HEK293 (cell line): ENCODE measurements around the gene CTIF.

Source experiments
- FEZF1 ChIP-seq: fragments of 450-650 bp; formaldehyde crosslinking; IDR thresholded peaks from 2 replicates; pipeline ENCODE4 v1.5.1; 2016; ENCODE audit warnings: missing biosample characterization, missing genetic modification characterization
- IKZF3 ChIP-seq: fragments of 450-650 bp; IDR thresholded peaks from 2 replicates; pipeline ENCODE4 v1.5.0; 2018; ENCODE audit warnings: missing biosample characterization, mild to moderate bottlenecking, missing genetic modification characterization, moderate library complexity
- KLF16 ChIP-seq: fragments of 450-650 bp; formaldehyde crosslinking; IDR thresholded peaks from 2 replicates; pipeline ENCODE4 v1.5.1; 2017; ENCODE audit warnings: missing biosample characterization, missing genetic modification characterization
- PBX3 ChIP-seq: sonication (generic); formaldehyde crosslinking; IDR thresholded peaks from 2 replicates; pipeline ENCODE4 v1.8.1; 2022; ENCODE audit warnings: mild to moderate bottlenecking, moderate library complexity, missing genetic modification reagents
- PRDM2 ChIP-seq: fragments of 450-650 bp; formaldehyde crosslinking; IDR thresholded peaks from 2 replicates; pipeline ENCODE4 v1.5.1; 2016; ENCODE audit warnings: missing biosample characterization, missing genetic modification characterization, borderline replicate concordance
- TCF7L2 ChIP-seq: IDR thresholded peaks from 2 replicates; pipeline ENCODE4 v1.6.1; 2011; ENCODE audit warnings: low read depth, mild to moderate bottlenecking, inconsistent platforms, low read length, moderate library complexity, borderline replicate concordance
- ZBTB44 ChIP-seq: fragments of 450-650 bp; IDR thresholded peaks from 2 replicates; pipeline ENCODE4 v1.5.1; 2018; ENCODE audit warnings: missing biosample characterization, mild to moderate bottlenecking, missing genetic modification characterization
- ZBTB48 ChIP-seq: fragments of 450-650 bp; formaldehyde crosslinking; IDR thresholded peaks from 2 replicates; pipeline ENCODE4 v1.5.1; 2016; ENCODE audit warnings: missing biosample characterization, missing genetic modification characterization
- ZNF157 ChIP-seq: fragments of 450-650 bp; formaldehyde crosslinking; IDR thresholded peaks from 2 replicates; pipeline ENCODE4 v1.5.1; 2016; ENCODE audit warnings: missing biosample characterization, missing genetic modification characterization
- ZNF175 ChIP-seq: fragments of 450-650 bp; formaldehyde crosslinking; IDR thresholded peaks from 2 replicates; pipeline ENCODE4 v1.5.1; 2016; ENCODE audit warnings: missing biosample characterization, missing genetic modification characterization
- ZNF280D ChIP-seq: fragments of 450-650 bp; formaldehyde crosslinking; IDR thresholded peaks from 2 replicates; pipeline ENCODE4 v1.5.1; 2016; ENCODE audit warnings: missing biosample characterization, missing genetic modification characterization
- ZNF391 ChIP-seq: fragments of 450-650 bp; formaldehyde crosslinking; IDR thresholded peaks from 2 replicates; pipeline ENCODE4 v1.5.1; 2016; ENCODE audit warnings: low read depth, missing biosample characterization, missing genetic modification characterization, borderline replicate concordance
- ZNF513 ChIP-seq: fragments of 450-650 bp; IDR thresholded peaks from 2 replicates; pipeline ENCODE4 v1.5.1; 2018; ENCODE audit warnings: missing biosample characterization, missing genetic modification characterization
- ZNF518A ChIP-seq: fragments of 450-650 bp; formaldehyde crosslinking; conservative IDR thresholded peaks from 2 replicates; pipeline ENCODE4 v1.5.1; 2016; ENCODE audit warnings: low read depth, missing biosample characterization, missing genetic modification characterization
- ZNF626 ChIP-seq: fragments of 450-650 bp; sonication (Bioruptor Pico); formaldehyde crosslinking; IDR thresholded peaks from 2 replicates; pipeline ENCODE4 v1.5.1; 2018; ENCODE audit warnings: missing biosample characterization, missing genetic modification characterization, inconsistent platforms
- ZSCAN30 ChIP-seq: fragments of 450-650 bp; IDR thresholded peaks from 2 replicates; pipeline ENCODE4 v1.5.1; 2018; ENCODE audit warnings: missing biosample characterization, mild to moderate bottlenecking, missing genetic modification characterization, moderate library complexity

CTIF gene

GRCh38 chr18:48538531-48539405, at the start of gene CTIF (continued):
- TF ChIP-seq ZBTB44: no peak
- TF ChIP-seq ZSCAN30 (tag by site-specific recombination): peak; percentile 78; the same call in 1 of the 2 replicates
- no peak for TF ChIP-seq PRDM2 (tag by site-specific recombination)
- no peak for TF ChIP-seq ZNF157 (tag by site-specific recombination)
- TF ChIP-seq TCF7L2: peak; percentile 99
- TF ChIP-seq PBX3: no peak
- TF ChIP-seq KLF16 (tag by site-specific recombination): peak; percentile 83
- no peak for TF ChIP-seq ZNF626 (tag by site-specific recombination)
- TF ChIP-seq ZNF513 (tag by site-specific recombination): no peak
- no peak for TF ChIP-seq ZNF175 (tag by site-specific recombination)
- no peak for TF ChIP-seq ZNF391 (tag by site-specific recombination)
- TF ChIP-seq IKZF3 (tag by site-specific recombination): peak; percentile 60
- TF ChIP-seq ZBTB48 (tag by site-specific recombination): no peak
- TF ChIP-seq ZNF518A: no peak
- TF ChIP-seq FEZF1: peak; percentile 21; the same call in 1 of the 2 replicates
- no peak for TF ChIP-seq ZNF280D (tag by site-specific recombination)
